Activated naive CD4-positive, alpha-beta T cell treated with anti-CD3 and anti-CD28 coated beads, Interleukin-2, amount 10 ng/mL, durations not matched to agents 7 days and 5 days (primary cell): Measurements from ENCODE around the gene ZNF783.

Source experiments
- CTCF ChIA-PET: fragments of 350-600 bp; sonication (Branson Sonifier 250); formaldehyde crosslinking; loops from one replicate; lab custom pipeline; 2021; ENCODE audit warnings: antibody characterized with exemption; lab: Charles Lee
- DNase-seq: peaks from one replicate; pipeline ENCODE4 v3.0.0-alpha.2; 2020
- H3K27ac Mint-ChIP-seq: one replicate; pipeline ENCODE4 v1.8.0; 2021; ENCODE audit warnings: mild to moderate bottlenecking, moderate library complexity, mixed read lengths
- H3K27me3 Mint-ChIP-seq: one replicate; pipeline ENCODE4 v1.8.0; 2021; ENCODE audit warnings: mild to moderate bottlenecking, mixed read lengths
- H3K36me3 Mint-ChIP-seq: one replicate; pipeline ENCODE4 v1.8.0; 2021; ENCODE audit warnings: mixed read lengths
- H3K4me1 Mint-ChIP-seq: one replicate; pipeline ENCODE4 v1.8.0; 2021; ENCODE audit warnings: mixed read lengths
- H3K4me3 Mint-ChIP-seq: one replicate; pipeline ENCODE4 v1.8.0; 2021; ENCODE audit warnings: mild to moderate bottlenecking, moderate library complexity, mixed read lengths
- H3K9me3 Mint-ChIP-seq: one replicate; pipeline ENCODE4 v1.8.0; 2021; ENCODE audit warnings: mixed read lengths

Gene ZNF783

GRCh38 chr7:149291781-149292461 lies 29.9 kb downstream of the ZNF783 start:
- Mint-ChIP-seq H3K4me3 (no peak overlapping the region), H3K27me3 (no peaks in the 10 kb centered on the region), H3K27ac (no peak overlapping the region), H3K9me3 (no peaks in the 10 kb centered on the region), H3K4me1 (peaks cover 36% of the 10 kb centered on the region), H3K36me3 (peaks cover 6% of the 10 kb centered on the region)
- DNase-seq: no peak
- CTCF ChIA-PET: interaction anchor here (1.6 kb wide), 1 partner anchor 131 kb away, joined by 4 read pairs; no protein-coding TSS in a partner anchor

- no peaks in the 10 kb centered on the region for H3K27me3 Mint-ChIP-seq
- CTCF ChIA-PET: interaction anchor here (1.0 to 1.6 kb wide), 2 partner anchors 7 to 130 kb away, joined by 3 to 4 read pairs; no protein-coding TSS in a partner anchor
- H3K36me3 Mint-ChIP-seq: peaks cover 4% of the 10 kb centered on the region
- no peak overlapping the region for H3K27ac Mint-ChIP-seq
- peaks cover 31% of the 10 kb centered on the region for H3K4me1 Mint-ChIP-seq
- DNase-seq: no peak
- no peak overlapping the region for H3K4me3 Mint-ChIP-seq
- H3K9me3 Mint-ChIP-seq: no peaks in the 10 kb centered on the region
These were observed 30.4 kb downstream of the ZNF783 start for GRCh38 chr7:149292462-149292823.

GRCh38 chr7:149293338-149293737 lies 31.3 kb downstream of the ZNF783 start:
- no peaks in the 10 kb centered on the region for H3K27me3 Mint-ChIP-seq
- peaks cover 4% of the 10 kb centered on the region for H3K36me3 Mint-ChIP-seq
- DNase-seq: no peak
- peaks cover 22% of the 10 kb centered on the region for H3K4me1 Mint-ChIP-seq
- H3K4me3 Mint-ChIP-seq: no peak overlapping the region
- H3K27ac Mint-ChIP-seq: peak overlapping the region; percentile 52
- H3K9me3 Mint-ChIP-seq: peaks cover under 1% of the 10 kb centered on the region
- CTCF ChIA-PET: interaction anchor here (1.0 kb wide), 1 partner anchor 8 kb away, joined by 3 read pairs; no protein-coding TSS in a partner anchor

- H3K27me3 Mint-ChIP-seq: no peaks in the 10 kb centered on the region
- peaks cover 19% of the 10 kb centered on the region for H3K4me1 Mint-ChIP-seq
- no peak overlapping the region for H3K27ac Mint-ChIP-seq
- peaks cover 4% of the 10 kb centered on the region for H3K36me3 Mint-ChIP-seq
- no peak for DNase-seq
- H3K9me3 Mint-ChIP-seq: peaks cover 1% of the 10 kb centered on the region
- no peak overlapping the region for H3K4me3 Mint-ChIP-seq
- CTCF ChIA-PET: no interaction called here
These were observed 32.1 kb downstream of the ZNF783 start for GRCh38 chr7:149293946-149294633.

- no peak for DNase-seq
- H3K4me3 Mint-ChIP-seq: no peak overlapping the region
- H3K4me1 Mint-ChIP-seq: peaks cover 19% of the 10 kb centered on the region
- CTCF ChIA-PET: no interaction called here
- H3K27ac Mint-ChIP-seq: no peak overlapping the region
- peaks cover 4% of the 10 kb centered on the region for H3K36me3 Mint-ChIP-seq
- H3K27me3 Mint-ChIP-seq: no peaks in the 10 kb centered on the region
- H3K9me3 Mint-ChIP-seq: peaks cover 1% of the 10 kb centered on the region
These were observed 32.9 kb downstream of the ZNF783 start for GRCh38 chr7:149294634-149295480.

- CTCF ChIA-PET: no interaction called here
- H3K27ac Mint-ChIP-seq: no peak overlapping the region
- H3K27me3 Mint-ChIP-seq: no peaks in the 10 kb centered on the region
- peaks cover 4% of the 10 kb centered on the region for H3K36me3 Mint-ChIP-seq
- H3K9me3 Mint-ChIP-seq: peaks cover 1% of the 10 kb centered on the region
- H3K4me3 Mint-ChIP-seq: no peak overlapping the region
- H3K4me1 Mint-ChIP-seq: peaks cover 18% of the 10 kb centered on the region
- DNase-seq: no peak
These were observed 33.5 kb downstream of the ZNF783 start for GRCh38 chr7:149295481-149295850.

GRCh38 chr7:149296368-149296767 lies 34.4 kb downstream of the ZNF783 start:
- no peak for DNase-seq
- peaks cover 1% of the 10 kb centered on the region for H3K9me3 Mint-ChIP-seq
- no peak overlapping the region for H3K27ac Mint-ChIP-seq
- no peak overlapping the region for H3K4me3 Mint-ChIP-seq
- H3K36me3 Mint-ChIP-seq: peaks cover 4% of the 10 kb centered on the region
- no peaks in the 10 kb centered on the region for H3K27me3 Mint-ChIP-seq
- H3K4me1 Mint-ChIP-seq: peaks cover 9% of the 10 kb centered on the region
- CTCF ChIA-PET: no interaction called here

GRCh38 chr7:149297034-149297755 lies 35.2 kb downstream of the ZNF783 start:
- peaks cover 1% of the 10 kb centered on the region for H3K9me3 Mint-ChIP-seq
- H3K27me3 Mint-ChIP-seq: peaks cover under 1% of the 10 kb centered on the region
- H3K36me3 Mint-ChIP-seq: peaks cover 4% of the 10 kb centered on the region
- peaks cover 2% of the 10 kb centered on the region for H3K4me1 Mint-ChIP-seq
- CTCF ChIA-PET: no interaction called here
- H3K4me3 Mint-ChIP-seq: no peak overlapping the region
- no peak overlapping the region for H3K27ac Mint-ChIP-seq
- DNase-seq: no peak

GRCh38 chr7:149300620-149301285 lies 38.8 kb downstream of the ZNF783 start:
- peaks cover 11% of the 10 kb centered on the region for H3K27me3 Mint-ChIP-seq
- no peak overlapping the region for H3K4me3 Mint-ChIP-seq
- peaks cover 1% of the 10 kb centered on the region for H3K9me3 Mint-ChIP-seq
- no peak overlapping the region for H3K27ac Mint-ChIP-seq
- no peak for DNase-seq
- H3K36me3 Mint-ChIP-seq: no peaks in the 10 kb centered on the region
- no peaks in the 10 kb centered on the region for H3K4me1 Mint-ChIP-seq
- CTCF ChIA-PET: no interaction called here

GRCh38 chr7:149302222-149302621 lies 40.2 kb downstream of the ZNF783 start:
- no peak overlapping the region for H3K27ac Mint-ChIP-seq
- peaks cover 1% of the 10 kb centered on the region for H3K9me3 Mint-ChIP-seq
- H3K4me1 Mint-ChIP-seq: no peaks in the 10 kb centered on the region
- no peak for DNase-seq
- CTCF ChIA-PET: no interaction called here
- no peak overlapping the region for H3K4me3 Mint-ChIP-seq
- peaks cover 14% of the 10 kb centered on the region for H3K27me3 Mint-ChIP-seq
- no peaks in the 10 kb centered on the region for H3K36me3 Mint-ChIP-seq

GRCh38 chr7:149302865-149303264 lies 40.9 kb downstream of the ZNF783 start:
- H3K36me3 Mint-ChIP-seq: no peaks in the 10 kb centered on the region
- H3K4me1 Mint-ChIP-seq: no peaks in the 10 kb centered on the region
- H3K4me3 Mint-ChIP-seq: no peak overlapping the region
- peaks cover 1% of the 10 kb centered on the region for H3K9me3 Mint-ChIP-seq
- CTCF ChIA-PET: no interaction called here
- no peak overlapping the region for H3K27ac Mint-ChIP-seq
- peaks cover 16% of the 10 kb centered on the region for H3K27me3 Mint-ChIP-seq
- DNase-seq: no peak

- Mint-ChIP-seq H3K27me3 (peaks cover 23% of the 10 kb centered on the region), H3K27ac (no peak overlapping the region), H3K4me3 (no peak overlapping the region), H3K4me1 (no peaks in the 10 kb centered on the region), H3K36me3 (no peaks in the 10 kb centered on the region), H3K9me3 (no peaks in the 10 kb centered on the region)
- CTCF ChIA-PET: no interaction called here
- DNase-seq: no peak
These were observed 42.0 kb downstream of the ZNF783 start for GRCh38 chr7:149304006-149304405.

GRCh38 chr7:149306854-149307253 lies 44.9 kb downstream of the ZNF783 start:
- no peaks in the 10 kb centered on the region for H3K36me3 Mint-ChIP-seq
- peaks cover 7% of the 10 kb centered on the region for H3K9me3 Mint-ChIP-seq
- H3K4me3 Mint-ChIP-seq: no peak overlapping the region
- CTCF ChIA-PET: no interaction called here
- no peaks in the 10 kb centered on the region for H3K4me1 Mint-ChIP-seq
- H3K27me3 Mint-ChIP-seq: peaks cover 23% of the 10 kb centered on the region
- no peak overlapping the region for H3K27ac Mint-ChIP-seq
- DNase-seq: no peak
